Fibroblast of skin of scalp (primary cell): Measurements from ENCODE around the gene VCP.

Source experiments
- DNase-seq: peaks from one replicate; pipeline ENCODE4 v3.0.0-alpha.2; 2013

Gene VCP

DNA sequence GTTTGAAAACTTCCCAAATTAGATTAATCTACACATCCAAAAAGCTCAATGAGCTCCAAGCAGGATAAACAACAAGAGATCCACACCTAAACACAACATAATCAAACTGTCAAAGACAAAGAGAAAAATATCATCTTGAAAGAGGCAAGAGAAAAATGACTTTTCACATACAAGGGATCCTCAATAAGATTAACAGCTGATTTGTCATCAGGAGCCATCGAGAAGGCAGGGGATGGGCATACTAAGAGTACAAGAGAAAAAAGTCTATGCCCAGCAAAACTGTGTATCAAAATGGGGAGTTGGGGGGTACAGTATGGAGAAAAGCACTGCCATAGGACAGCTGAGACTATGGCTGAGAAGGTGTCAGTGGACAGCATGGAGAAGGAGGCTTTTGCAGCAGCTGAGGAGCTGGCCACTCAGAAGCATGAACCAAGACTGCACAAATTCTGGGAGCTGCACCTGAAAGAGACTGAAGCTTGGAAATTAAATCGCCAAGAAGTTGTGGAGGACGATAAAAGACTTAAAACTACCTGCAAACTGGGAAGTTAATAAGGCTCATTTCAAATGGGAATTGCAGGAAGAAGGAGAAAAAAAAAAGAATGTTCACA lies 62.0 kb downstream of the VCP start:
- no peak for DNase-seq
